Measurements from ENCODE around the gene CBLB.

CBLB gene

GRCh38 chr3:105867712-105868430 is 941 bp downstream of the CBLB start:
- ChIA-PET POLR2A (interaction anchor here (0.6 to 1.2 kb wide), 3 partner anchors 10 to 478 kb away, joined by 3 read pairs; no protein-coding TSS in a partner anchor), CTCF (interaction anchor here (1.7 kb wide), 1 partner anchor 742 kb away, joined by 4 read pairs; no protein-coding TSS in a partner anchor)
- peak overlapping the region; percentile 86 for H3K4me3 ChIP-seq (ENCODE audit: low read depth, low read length)
- DNase-seq (ENCODE audit: low read depth, low spot score): no peak
- TF ChIP-seq, protein P1, sequence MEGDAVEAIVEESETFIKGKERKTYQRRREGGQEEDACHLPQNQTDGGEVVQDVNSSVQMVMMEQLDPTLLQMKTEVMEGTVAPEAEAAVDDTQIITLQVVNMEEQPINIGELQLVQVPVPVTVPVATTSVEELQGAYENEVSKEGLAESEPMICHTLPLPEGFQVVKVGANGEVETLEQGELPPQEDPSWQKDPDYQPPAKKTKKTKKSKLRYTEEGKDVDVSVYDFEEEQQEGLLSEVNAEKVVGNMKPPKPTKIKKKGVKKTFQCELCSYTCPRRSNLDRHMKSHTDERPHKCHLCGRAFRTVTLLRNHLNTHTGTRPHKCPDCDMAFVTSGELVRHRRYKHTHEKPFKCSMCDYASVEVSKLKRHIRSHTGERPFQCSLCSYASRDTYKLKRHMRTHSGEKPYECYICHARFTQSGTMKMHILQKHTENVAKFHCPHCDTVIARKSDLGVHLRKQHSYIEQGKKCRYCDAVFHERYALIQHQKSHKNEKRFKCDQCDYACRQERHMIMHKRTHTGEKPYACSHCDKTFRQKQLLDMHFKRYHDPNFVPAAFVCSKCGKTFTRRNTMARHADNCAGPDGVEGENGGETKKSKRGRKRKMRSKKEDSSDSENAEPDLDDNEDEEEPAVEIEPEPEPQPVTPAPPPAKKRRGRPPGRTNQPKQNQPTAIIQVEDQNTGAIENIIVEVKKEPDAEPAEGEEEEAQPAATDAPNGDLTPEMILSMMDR (IDR thresholded peaks at IDR 0.05; ENCODE audit: insufficient read depth, low read length, missing control alignments): no peak

GRCh38 chr3:105866656-105867653 is 1.9 kb downstream of the CBLB start:
- peak overlapping the region; percentile 86 for H3K4me3 ChIP-seq (ENCODE audit: low read depth, low read length)
- TF ChIP-seq, protein P1 (IDR thresholded peaks at IDR 0.05; ENCODE audit: insufficient read depth, low read length, missing control alignments): no peak
- DNase-seq (ENCODE audit: low read depth, low spot score): no peak
- POLR2A ChIA-PET: interaction anchor here (0.6 to 0.9 kb wide), 3 partner anchors 9 to 595 kb away, joined by 3 read pairs; no protein-coding TSS in a partner anchor
- CTCF ChIA-PET: interaction anchor here (1.7 kb wide), 1 partner anchor 743 kb away, joined by 4 read pairs; no protein-coding TSS in a partner anchor

DNA sequence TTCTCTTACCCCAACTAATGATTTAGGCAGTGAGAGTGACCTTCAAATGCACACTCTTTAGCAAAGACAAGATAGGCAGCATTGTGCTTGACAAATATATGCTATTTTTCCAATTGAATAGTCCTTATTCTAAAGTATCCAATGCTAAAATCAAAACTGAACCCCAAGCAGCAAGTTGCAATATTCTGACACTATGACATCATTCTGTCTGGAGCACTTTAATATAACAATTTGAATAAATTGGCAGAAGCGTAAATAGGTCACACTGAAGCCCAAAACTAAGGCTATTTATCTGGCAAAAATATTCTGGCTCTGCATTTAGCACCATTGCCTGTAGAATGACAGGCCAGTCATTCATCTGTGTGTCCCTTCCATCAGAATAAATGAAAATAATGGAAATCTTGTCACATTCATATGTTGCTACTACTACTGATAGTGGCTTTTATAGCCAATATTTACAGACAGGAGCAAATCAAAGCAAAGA is 2.9 kb downstream of the CBLB start:
- POLR2A ChIA-PET: no interaction called here
- CTCF ChIA-PET: no interaction called here
- DNase-seq (ENCODE audit: low read depth, low spot score): no peak
- H3K4me3 ChIP-seq (ENCODE audit: low read depth, low read length): peak overlapping the region; percentile 86
- TF ChIP-seq, protein P1 (IDR thresholded peaks at IDR 0.05; ENCODE audit: insufficient read depth, low read length, missing control alignments): no peak

GRCh38 chr3:105865016-105865623 is 3.7 kb downstream of the CBLB start:
- no peak for DNase-seq (ENCODE audit: low read depth, low spot score)
- ChIA-PET POLR2A (no interaction called here), CTCF (no interaction called here)
- H3K4me3 ChIP-seq (ENCODE audit: low read depth, low read length): peak overlapping the region; percentile 86
- TF ChIP-seq, protein P1 (IDR thresholded peaks at IDR 0.05; ENCODE audit: insufficient read depth, low read length, missing control alignments): no peak

- TF ChIP-seq, protein P1 (IDR thresholded peaks at IDR 0.05; ENCODE audit: insufficient read depth, low read length, missing control alignments): no peak
- ChIA-PET POLR2A (interaction anchor here (1.1 kb wide), 1 partner anchor 10 kb away, joined by 4 read pairs; no protein-coding TSS in a partner anchor), CTCF (no interaction called here)
- DNase-seq (ENCODE audit: low read depth, low spot score): no peak
- no peak overlapping the region for H3K4me3 ChIP-seq (ENCODE audit: low read depth, low read length)
Measured at GRCh38 chr3:105864212-105864611, 4.6 kb downstream of the CBLB start.

Measured in AG04449 (cell line).